ENCODE data around the gene OXCT1. TPM values are rescaled to one million over a fixed set of nuclear protein-coding genes. Genes with fewer than 3 reads are reported as not detected.
"Not testable (repeated sequence)": the region's sequence is repeated elsewhere in the genome, so short reads cannot be mapped to it uniquely, and the experiment has no call there.

The OXCT1 gene
- total RNA-seq, 1 donor from 2014 or later: 70.5 TPM

DNA sequence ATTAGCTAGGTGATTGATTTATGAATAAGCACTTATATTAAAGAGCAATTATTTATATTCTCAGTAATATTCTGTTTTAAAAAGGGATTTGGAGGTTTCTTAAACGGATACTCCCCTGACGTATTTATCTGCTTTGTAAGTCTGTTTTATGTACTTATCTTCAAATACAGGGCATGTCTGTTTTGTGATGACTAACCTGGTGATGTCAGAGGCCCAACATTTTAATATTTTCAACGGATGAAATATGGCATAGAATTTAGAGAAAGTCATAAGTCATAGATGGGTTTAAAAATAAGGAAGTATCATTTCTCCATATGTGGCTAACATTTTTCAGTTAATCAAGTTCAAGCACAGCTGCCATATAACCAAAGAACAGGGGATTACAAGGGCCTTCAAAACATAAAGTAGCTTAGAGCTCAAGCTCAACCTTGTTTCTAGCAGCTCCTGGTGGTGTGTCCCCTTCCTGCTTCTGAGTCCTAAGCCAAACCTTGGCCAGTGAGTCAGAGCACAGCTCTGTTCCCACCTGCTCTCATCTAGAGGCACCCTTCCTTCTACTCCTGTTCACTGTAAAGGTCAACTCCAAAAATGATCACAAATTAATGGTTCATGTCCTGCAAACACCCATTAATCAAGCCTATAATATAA is 131.4 kb downstream of the OXCT1 start:
- FAIRE-seq: no peak
- DNase-seq (ENCODE audit: low spot score in 2 of 2): no peak

DNA sequence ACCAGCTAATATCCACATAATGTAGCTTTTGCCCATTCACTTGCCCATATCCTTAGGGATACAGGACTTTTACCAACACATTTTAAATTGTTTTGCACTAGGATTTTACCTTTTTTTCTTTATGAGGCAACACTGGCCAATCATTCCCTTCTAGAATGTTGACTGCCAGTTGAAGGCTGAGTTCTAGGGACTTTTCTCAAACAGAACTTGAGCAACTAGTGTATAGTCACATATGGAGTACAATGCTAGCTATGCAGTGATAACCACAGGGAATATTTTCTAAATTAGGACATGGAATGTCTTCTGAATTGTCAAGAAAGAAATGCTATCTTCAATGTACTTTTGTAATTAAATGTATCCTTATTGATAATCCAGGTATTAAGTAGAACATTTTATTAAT is 133.6 kb downstream of the OXCT1 start:
- no peak for DNase-seq (ENCODE audit: low spot score in 2 of 2)
- FAIRE-seq: no peak

- DNase-seq (ENCODE audit: low spot score in 2 of 2) (no peak), FAIRE-seq (no peak)
These were observed 135.0 kb downstream of the OXCT1 start for GRCh38 chr5:41735213-41735612.

- FAIRE-seq; DNase-seq (ENCODE audit: low spot score in 2 of 2): not testable (repeated sequence)
These were observed 140.8 kb downstream of the OXCT1 start for GRCh38 chr5:41729381-41729780.

GRCh38 chr5:41728281-41728680 is 141.9 kb downstream of the OXCT1 start:
- DNase-seq (ENCODE audit: low spot score in 2 of 2) (no peak), FAIRE-seq (no peak)

GRCh38 chr5:41722359-41722950 is 147.8 kb downstream of the OXCT1 start:
- no peak for FAIRE-seq
- no peak for DNase-seq (ENCODE audit: low spot score in 2 of 2)

DNA sequence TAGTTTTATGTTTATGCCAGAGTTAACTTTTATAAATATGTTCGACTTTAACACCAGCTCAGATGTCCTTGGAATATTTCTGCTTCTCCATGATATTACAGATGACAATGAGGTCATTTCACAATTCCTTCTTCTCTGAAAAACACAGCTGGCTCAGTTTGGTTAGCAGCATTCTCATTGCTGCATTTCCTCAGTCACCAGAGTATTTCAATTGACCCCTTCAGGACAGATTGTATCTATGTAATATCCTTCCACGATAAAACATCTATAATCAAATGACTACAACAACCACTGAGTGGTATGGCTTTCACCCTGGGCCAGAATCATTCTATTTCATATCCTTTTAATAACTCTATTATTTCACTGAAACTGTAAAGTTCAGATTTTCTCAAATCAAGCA is 148.7 kb downstream of the OXCT1 start:
- FAIRE-seq (no peak), DNase-seq (ENCODE audit: low spot score in 2 of 2) (no peak)

DNA sequence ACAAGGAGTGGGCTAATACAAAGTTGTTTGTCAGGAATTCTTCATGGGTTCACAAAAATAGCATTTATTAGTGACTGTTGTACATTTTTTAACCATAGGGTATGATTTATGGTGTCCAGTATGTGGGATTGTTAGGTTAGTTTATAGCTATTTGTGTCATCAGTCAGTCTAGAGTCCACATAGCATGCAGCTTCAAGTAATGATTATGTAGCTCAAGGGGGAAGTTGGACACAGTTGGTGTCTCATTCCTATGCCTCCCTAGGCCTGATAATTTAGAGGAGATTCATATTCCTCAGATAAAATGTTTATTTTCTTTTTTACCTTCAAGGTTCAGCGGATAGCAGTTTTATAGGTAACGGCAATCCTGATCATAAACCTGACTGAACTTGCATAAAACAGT is 153.8 kb downstream of the OXCT1 start:
- DNase-seq (ENCODE audit: low spot score in 2 of 2): no peak
- FAIRE-seq: no peak

- DNase-seq (ENCODE audit: low spot score in 2 of 2); FAIRE-seq: not testable (repeated sequence)
These were observed 155.8 kb downstream of the OXCT1 start for GRCh38 chr5:41714446-41714845.

- FAIRE-seq (no peak), DNase-seq (ENCODE audit: low spot score in 2 of 2) (no peak)
These were observed 161.7 kb downstream of the OXCT1 start for GRCh38 chr5:41708604-41708940.

GRCh38 chr5:41707853-41708603 is 162.2 kb downstream of the OXCT1 start:
- no peak for FAIRE-seq

GRCh38 chr5:41695920-41696582 is 174.2 kb downstream of the OXCT1 start:
- FAIRE-seq (no peak), DNase-seq (ENCODE audit: low spot score in 2 of 2) (no peak)

More at GRCh38 chr5:41707853-41708603, 162.2 kb downstream of the OXCT1 start:
- no peak for DNase-seq (ENCODE audit: low spot score in 2 of 2)

GRCh38 chr5:41686767-41687166 is 183.5 kb downstream of the OXCT1 start:
- FAIRE-seq: no peak
- DNase-seq (ENCODE audit: low spot score in 2 of 2): no peak

DNA sequence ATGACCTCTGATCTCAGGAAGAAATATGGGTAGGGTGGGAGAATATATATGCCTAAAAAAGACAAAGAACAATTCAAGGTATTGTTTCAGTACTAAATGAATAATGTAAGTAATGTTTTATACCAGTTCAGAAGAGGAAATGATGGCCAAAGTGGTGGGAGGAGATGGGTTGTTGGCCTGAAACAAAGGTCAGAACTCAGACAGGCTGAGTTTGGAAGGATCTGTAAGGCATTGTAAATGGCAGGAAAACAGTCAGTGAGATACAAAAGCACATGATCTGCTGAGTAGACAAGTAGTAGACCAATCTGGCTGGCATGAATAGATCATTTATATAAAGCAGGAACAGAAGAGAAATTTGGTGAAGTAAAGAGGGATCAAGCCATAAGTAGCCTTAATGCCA is 184.0 kb downstream of the OXCT1 start:
- FAIRE-seq (no peak), DNase-seq (ENCODE audit: low spot score in 2 of 2) (no peak)

DNA sequence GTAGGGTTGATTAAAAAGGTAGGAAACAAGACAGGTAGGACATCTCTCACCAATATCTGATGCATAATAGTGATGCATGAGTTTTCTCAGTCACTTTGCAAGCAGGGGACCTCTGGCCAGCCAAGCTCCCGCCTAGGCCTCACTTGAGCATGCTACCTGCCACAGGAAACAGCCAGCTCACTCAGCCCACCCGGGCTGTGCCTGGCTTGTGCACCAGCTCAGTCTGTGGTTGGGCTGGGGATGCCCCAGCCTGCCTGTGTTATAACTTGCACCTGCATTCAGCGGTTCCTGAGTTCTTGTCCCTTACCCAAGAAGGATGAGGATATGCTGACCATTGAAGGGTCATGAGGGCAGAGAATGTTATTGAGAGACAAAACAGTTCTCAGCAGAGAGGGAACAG is 187.0 kb downstream of the OXCT1 start:
- DNase-seq (ENCODE audit: low spot score in 2 of 2): no peak
- no peak for FAIRE-seq

- DNase-seq (ENCODE audit: low spot score in 2 of 2): no peak
- no peak for FAIRE-seq
These were observed 187.6 kb downstream of the OXCT1 start for GRCh38 chr5:41682641-41683040.

DNA sequence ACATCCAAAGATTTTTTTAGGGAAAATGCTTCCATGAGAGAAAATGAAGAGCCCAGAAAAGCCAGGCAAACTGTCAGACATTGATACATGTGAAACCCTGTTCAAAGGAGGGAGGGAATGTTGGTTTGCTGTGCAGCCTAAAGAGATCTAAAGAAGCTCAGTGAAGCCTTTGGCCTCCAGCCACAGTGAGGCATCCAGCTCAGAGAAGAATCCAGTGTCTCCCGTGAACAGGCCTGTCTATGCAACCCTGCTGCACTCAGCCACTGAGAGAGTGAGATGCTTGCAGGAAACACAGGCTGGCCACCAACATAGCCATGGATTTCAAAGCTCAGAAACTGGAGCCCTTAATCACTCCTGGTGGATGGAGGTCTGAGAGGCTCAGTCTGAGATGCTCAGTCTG is 188.4 kb downstream of the OXCT1 start:
- DNase-seq (ENCODE audit: low spot score in 2 of 2): no peak
- no peak for FAIRE-seq

All from frontal cortex (tissue), 4 donors.